Osteocyte (in vitro differentiated cells): Measurements from ENCODE around the gene SNAPC4. TPM values are rescaled to one million over a fixed set of nuclear protein-coding genes. Genes with fewer than 3 reads are reported as not detected.

Experiments used
- DNase-seq: peaks from one replicate; pipeline ENCODE4 v3.0.0; 2021; ENCODE audit warnings: mixed read lengths; ENCODE audit not compliant: unreplicated experiment; ENCODE audit errors: extremely low spot score
- H3K27ac Mint-ChIP-seq: one replicate; pipeline ENCODE4 v1.8.0; 2021; ENCODE audit warnings: mild to moderate bottlenecking, mixed read lengths; ENCODE audit not compliant: unreplicated experiment
- H3K27me3 Mint-ChIP-seq: one replicate; pipeline ENCODE4 v1.8.0; 2021; ENCODE audit warnings: mixed read lengths; ENCODE audit not compliant: unreplicated experiment
- H3K36me3 Mint-ChIP-seq: one replicate; pipeline ENCODE4 v1.8.0; 2021; ENCODE audit warnings: mixed read lengths; ENCODE audit not compliant: unreplicated experiment
- H3K4me1 Mint-ChIP-seq: one replicate; pipeline ENCODE4 v1.8.0; 2021; ENCODE audit warnings: mixed read lengths; ENCODE audit not compliant: unreplicated experiment
- H3K4me3 Mint-ChIP-seq: one replicate; pipeline ENCODE4 v1.8.0; 2021; ENCODE audit warnings: mild to moderate bottlenecking, moderate library complexity, mixed read lengths; ENCODE audit not compliant: unreplicated experiment
- H3K9me3 Mint-ChIP-seq: one replicate; pipeline ENCODE4 v1.8.0; 2021; ENCODE audit warnings: mixed read lengths; ENCODE audit not compliant: unreplicated experiment
- CTCF ChIP-seq: fragments of 200-600 bp; sonication (generic); IDR thresholded peaks from 2 replicates; pipeline ENCODE4 v1.5.0; 2021; ENCODE audit warnings: antibody characterized with exemption, mild to moderate bottlenecking, moderate library complexity
- total RNA-seq: library from RNA; stranded (reverse); gene quantifications from 2 replicates; pipeline ENCODE4 v1.2.1, GENCODE V29; 2021

The SNAPC4 gene
- total RNA-seq, 1 donor from 2014 or later, result 9.9 TPM

- peaks cover 5% of the 10 kb centered on the region for H3K36me3 Mint-ChIP-seq
- H3K4me1 Mint-ChIP-seq, result peaks cover 9% of the 10 kb centered on the region
- no peak overlapping the region for H3K4me3 Mint-ChIP-seq
- no peaks in the 10 kb centered on the region for H3K27me3 Mint-ChIP-seq
- H3K27ac Mint-ChIP-seq, result no peak overlapping the region
- DNase-seq, result no peak
- no peaks in the 10 kb centered on the region for H3K9me3 Mint-ChIP-seq
- TF ChIP-seq CTCF, result no peak
Observed at GRCh38 chr9:136377341-136378169, 22.4 kb downstream of the SNAPC4 start.

GRCh38 chr9:136376457-136376856, 23.5 kb downstream of the SNAPC4 start:
- no peak for DNase-seq
- H3K9me3 Mint-ChIP-seq, result no peaks in the 10 kb centered on the region
- H3K27me3 Mint-ChIP-seq, result no peaks in the 10 kb centered on the region
- peaks cover 16% of the 10 kb centered on the region for H3K4me1 Mint-ChIP-seq
- no peak overlapping the region for H3K27ac Mint-ChIP-seq
- H3K36me3 Mint-ChIP-seq, result peaks cover 2% of the 10 kb centered on the region
- TF ChIP-seq CTCF, result no peak
- no peak overlapping the region for H3K4me3 Mint-ChIP-seq

- Mint-ChIP-seq H3K27ac (no peak overlapping the region), H3K36me3 (no peaks in the 10 kb centered on the region), H3K4me3 (no peak overlapping the region), H3K27me3 (no peaks in the 10 kb centered on the region), H3K9me3 (no peaks in the 10 kb centered on the region), H3K4me1 (peaks cover 16% of the 10 kb centered on the region)
- TF ChIP-seq CTCF, result no peak
- no peak for DNase-seq
Observed at GRCh38 chr9:136375096-136375495, 24.9 kb downstream of the SNAPC4 start.

GRCh38 chr9:136374183-136374575, 25.8 kb downstream of the SNAPC4 start:
- no peaks in the 10 kb centered on the region for H3K9me3 Mint-ChIP-seq
- H3K4me3 Mint-ChIP-seq, result no peak overlapping the region
- no peak overlapping the region for H3K27ac Mint-ChIP-seq
- no peak for TF ChIP-seq CTCF
- H3K36me3 Mint-ChIP-seq, result no peaks in the 10 kb centered on the region
- DNase-seq, result no peak
- peaks cover 16% of the 10 kb centered on the region for H3K4me1 Mint-ChIP-seq
- H3K27me3 Mint-ChIP-seq, result no peaks in the 10 kb centered on the region

GRCh38 chr9:136373300-136374182, 26.4 kb downstream of the SNAPC4 start, which contains the start of gene CARD9:
TSS of gene CARD9 (minus strand) at chr9:136373669. CDS start at chr9:136372078, 1,591 bp downstream.
- Mint-ChIP-seq H3K36me3 (no peaks in the 10 kb centered on the region), H3K27ac (peak within 1 kb of the TSS; percentile 85), H3K4me3 (no peak within 1 kb of the TSS), H3K4me1 (peaks cover 16% of the 10 kb centered on the region), H3K27me3 (no peaks in the 10 kb centered on the region), H3K9me3 (no peaks in the 10 kb centered on the region)
- DNase-seq, result no peak
- no peak for TF ChIP-seq CTCF
